Activated naive CD4-positive, alpha-beta T cell treated with anti-CD3 and anti-CD28 coated beads, Interleukin-2, amount 10 ng/mL, durations not matched to agents 7 days and 5 days (primary cell): ENCODE results near the gene KBTBD8.

Experiments
- CTCF ChIA-PET: fragments of 350-600 bp; sonication (Branson Sonifier 250); formaldehyde crosslinking; loops from one replicate; lab custom pipeline; 2021; ENCODE audit warnings: antibody characterized with exemption; lab: Charles Lee
- DNase-seq: peaks from one replicate; pipeline ENCODE4 v3.0.0-alpha.2; 2020
- H3K27ac Mint-ChIP-seq: one replicate; pipeline ENCODE4 v1.8.0; 2021; ENCODE audit warnings: mild to moderate bottlenecking, moderate library complexity, mixed read lengths
- H3K27me3 Mint-ChIP-seq: one replicate; pipeline ENCODE4 v1.8.0; 2021; ENCODE audit warnings: mild to moderate bottlenecking, mixed read lengths
- H3K36me3 Mint-ChIP-seq: one replicate; pipeline ENCODE4 v1.8.0; 2021; ENCODE audit warnings: mixed read lengths
- H3K4me1 Mint-ChIP-seq: one replicate; pipeline ENCODE4 v1.8.0; 2021; ENCODE audit warnings: mixed read lengths
- H3K4me3 Mint-ChIP-seq: one replicate; pipeline ENCODE4 v1.8.0; 2021; ENCODE audit warnings: mild to moderate bottlenecking, moderate library complexity, mixed read lengths
- H3K9me3 Mint-ChIP-seq: one replicate; pipeline ENCODE4 v1.8.0; 2021; ENCODE audit warnings: mixed read lengths

The KBTBD8 gene

DNA sequence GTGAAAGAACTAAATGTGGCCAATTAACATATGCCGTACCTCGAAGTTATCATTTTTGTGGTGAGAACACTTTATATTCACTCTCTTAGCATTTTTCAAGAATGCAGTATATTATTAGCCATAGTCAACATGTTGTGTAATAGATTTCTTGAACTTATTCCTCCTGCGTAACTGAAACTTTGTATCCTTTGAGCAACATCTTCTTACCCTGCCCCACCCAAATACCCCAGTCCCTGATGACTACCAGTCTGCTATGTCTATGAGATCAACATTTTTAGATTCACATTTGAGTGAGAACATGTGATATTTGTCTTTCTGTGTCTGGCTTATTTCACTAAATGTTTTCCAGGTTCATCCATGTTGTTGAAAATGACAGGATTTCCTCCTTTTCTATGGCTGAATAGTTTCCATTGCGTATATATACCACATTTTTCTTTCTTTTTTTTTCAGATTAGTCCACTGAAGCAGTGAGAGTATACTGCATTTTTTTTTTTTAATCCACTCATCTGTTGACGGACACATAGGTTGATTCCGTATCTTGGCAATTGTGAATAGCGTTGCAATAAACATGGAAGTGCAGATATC is 12.7 kb upstream of the KBTBD8 start:
- no peak overlapping the region for H3K27ac Mint-ChIP-seq
- no peak for DNase-seq
- H3K4me3 Mint-ChIP-seq, result no peak overlapping the region
- H3K36me3 Mint-ChIP-seq, result no peaks in the 10 kb centered on the region
- H3K9me3 Mint-ChIP-seq, result no peaks in the 10 kb centered on the region
- peaks cover 3% of the 10 kb centered on the region for H3K27me3 Mint-ChIP-seq
- H3K4me1 Mint-ChIP-seq, result no peaks in the 10 kb centered on the region
- CTCF ChIA-PET, result no interaction called here

DNA sequence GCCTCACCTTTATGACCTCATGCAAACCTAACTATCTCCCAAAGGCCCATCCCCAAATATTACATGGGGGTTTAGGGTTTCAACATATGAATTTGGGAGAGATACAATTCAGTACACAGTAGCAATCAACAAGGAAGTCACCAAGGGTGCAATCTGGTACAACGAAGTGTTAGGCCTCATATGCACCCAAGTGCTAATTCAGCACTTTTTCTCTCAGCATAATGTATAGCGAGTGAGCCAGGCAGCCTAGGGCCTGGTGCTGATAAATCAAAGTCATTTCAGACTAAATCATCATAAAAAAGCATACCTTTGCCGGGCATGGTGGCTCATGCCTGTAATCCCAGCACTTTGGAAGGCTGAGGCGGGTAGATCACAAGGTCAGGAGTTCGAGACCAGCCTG is 11.7 kb upstream of the KBTBD8 start:
- peaks cover 3% of the 10 kb centered on the region for H3K27me3 Mint-ChIP-seq
- no peaks in the 10 kb centered on the region for H3K9me3 Mint-ChIP-seq
- H3K27ac Mint-ChIP-seq, result no peak overlapping the region
- no peaks in the 10 kb centered on the region for H3K4me1 Mint-ChIP-seq
- no peak for DNase-seq
- CTCF ChIA-PET, result no interaction called here
- H3K4me3 Mint-ChIP-seq, result no peak overlapping the region
- H3K36me3 Mint-ChIP-seq, result no peaks in the 10 kb centered on the region

DNA sequence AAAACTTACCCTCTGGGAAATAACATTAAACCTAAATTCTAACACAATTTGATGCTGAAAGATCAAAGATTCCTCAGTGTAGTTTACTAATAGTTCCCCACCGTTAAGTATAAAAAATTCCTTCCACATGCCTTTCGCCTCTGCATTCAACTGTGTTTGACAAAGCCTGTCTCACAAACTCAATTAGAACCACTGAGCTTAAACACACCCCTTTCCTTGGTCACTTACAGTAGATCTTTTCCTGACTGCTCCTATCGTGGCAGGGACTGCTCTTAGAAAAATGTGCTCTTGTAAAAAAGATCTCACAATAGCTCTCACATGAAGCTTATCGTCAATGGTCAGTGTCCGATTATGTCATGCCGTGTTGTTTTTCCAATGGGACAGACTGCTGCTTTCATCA is 8.9 kb upstream of the KBTBD8 start:
- CTCF ChIA-PET, result interaction anchor here (1.0 to 3.5 kb wide), 5 partner anchors 9 to 124 kb away, joined by 3 to 10 read pairs (median 6); partner anchors contain the start of gene KBTBD8
- no peak overlapping the region for H3K4me3 Mint-ChIP-seq
- no peaks in the 10 kb centered on the region for H3K4me1 Mint-ChIP-seq
- H3K27ac Mint-ChIP-seq, result no peak overlapping the region
- DNase-seq, result no peak
- no peaks in the 10 kb centered on the region for H3K36me3 Mint-ChIP-seq
- H3K9me3 Mint-ChIP-seq, result no peaks in the 10 kb centered on the region
- H3K27me3 Mint-ChIP-seq, result peaks cover 14% of the 10 kb centered on the region

DNA sequence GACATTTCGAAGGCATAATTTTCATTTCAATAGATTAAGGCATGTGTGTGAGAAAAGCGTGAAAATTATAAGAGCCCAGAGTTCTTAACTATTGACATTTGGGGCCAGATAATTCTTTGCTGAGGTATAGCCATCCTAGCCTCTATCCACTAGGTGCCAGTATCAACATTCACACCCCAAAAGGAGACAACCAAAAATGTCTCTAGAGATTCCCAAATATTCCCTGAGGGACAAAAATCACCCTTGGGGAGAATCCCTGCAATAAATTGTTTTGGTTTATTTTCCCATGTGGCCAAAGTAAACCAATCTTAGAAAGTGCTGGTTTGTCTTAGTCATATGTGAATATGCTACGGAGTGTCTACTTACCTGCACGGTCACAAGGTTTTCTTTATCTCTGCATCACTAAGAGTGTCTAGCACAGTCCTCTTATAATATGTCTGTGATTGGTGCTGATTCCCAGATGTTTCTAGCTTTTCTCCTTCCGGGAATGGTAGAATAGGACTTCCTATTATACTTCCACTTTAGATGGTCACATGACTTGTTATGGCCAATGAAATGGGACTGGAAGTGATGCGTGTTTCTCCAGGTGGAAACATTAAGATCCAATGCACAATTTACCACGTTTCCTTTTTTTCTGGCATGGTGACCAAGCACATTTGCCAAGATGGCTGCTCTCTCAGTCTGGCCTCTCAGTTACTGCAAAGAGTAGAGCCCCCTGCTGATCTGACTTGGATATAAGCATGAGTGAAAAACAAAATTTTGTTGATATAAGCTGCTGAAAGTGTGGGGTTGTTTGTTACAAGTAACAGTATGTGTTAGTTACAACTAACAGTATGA is 8.0 kb upstream of the KBTBD8 start:
- Mint-ChIP-seq H3K27me3 (peaks cover 14% of the 10 kb centered on the region), H3K4me3 (no peak overlapping the region), H3K36me3 (no peaks in the 10 kb centered on the region), H3K4me1 (no peaks in the 10 kb centered on the region), H3K9me3 (no peaks in the 10 kb centered on the region), H3K27ac (no peak overlapping the region)
- no peak for DNase-seq
- CTCF ChIA-PET, result interaction anchor here (0.9 to 3.5 kb wide), 8 partner anchors 10 to 124 kb away, joined by 3 to 14 read pairs (median 6); no protein-coding TSS in a partner anchor

DNA sequence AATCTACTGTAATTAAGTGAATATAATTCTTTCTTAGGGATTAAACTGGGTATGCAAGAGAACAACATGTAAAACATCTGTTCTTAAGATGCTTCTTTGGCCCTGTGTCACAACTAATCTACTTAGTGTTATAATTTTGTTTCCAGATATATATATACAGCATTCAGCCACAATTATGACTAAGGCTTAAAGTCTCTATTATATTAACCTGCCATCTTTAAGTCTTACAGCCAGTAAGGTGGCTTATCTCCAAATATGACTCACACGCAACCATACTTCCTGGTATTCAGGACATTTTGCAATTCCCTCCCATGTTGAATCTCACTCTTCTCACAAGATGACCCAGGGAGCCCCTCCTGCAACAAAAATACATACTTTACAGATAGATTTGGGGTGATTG is 6.6 kb upstream of the KBTBD8 start:
- no peak overlapping the region for H3K4me3 Mint-ChIP-seq
- H3K4me1 Mint-ChIP-seq, result no peaks in the 10 kb centered on the region
- peaks cover 18% of the 10 kb centered on the region for H3K27me3 Mint-ChIP-seq
- CTCF ChIA-PET, result interaction anchor here (0.8 to 2.9 kb wide), 5 partner anchors 11 to 122 kb away, joined by 3 to 14 read pairs (median 7); no protein-coding TSS in a partner anchor
- DNase-seq, result no peak
- no peaks in the 10 kb centered on the region for H3K36me3 Mint-ChIP-seq
- H3K9me3 Mint-ChIP-seq, result no peaks in the 10 kb centered on the region
- no peak overlapping the region for H3K27ac Mint-ChIP-seq

DNA sequence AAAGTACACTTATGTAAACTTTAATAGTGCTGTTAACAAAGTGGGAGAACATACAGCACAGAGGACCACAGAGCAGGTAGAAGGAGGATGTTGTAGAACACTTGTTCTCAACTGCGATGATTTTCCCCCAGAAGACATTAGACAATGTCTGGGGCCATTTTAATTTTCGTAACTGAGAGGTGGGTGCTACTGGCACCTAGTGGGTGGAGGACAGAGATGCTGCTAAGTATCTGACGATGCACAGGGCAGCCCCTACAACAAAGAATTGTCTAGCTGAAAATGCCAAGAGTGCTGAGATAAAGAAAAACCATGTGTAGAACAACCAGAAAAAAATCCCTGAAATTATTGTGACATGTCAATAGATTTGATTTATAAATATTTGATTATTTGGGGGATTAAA is 5.0 kb upstream of the KBTBD8 start:
- Mint-ChIP-seq H3K4me1 (peaks cover 16% of the 10 kb centered on the region), H3K4me3 (no peak overlapping the region), H3K36me3 (no peaks in the 10 kb centered on the region), H3K9me3 (no peaks in the 10 kb centered on the region), H3K27me3 (peaks cover 25% of the 10 kb centered on the region), H3K27ac (no peak overlapping the region)
- DNase-seq, result no peak
- CTCF ChIA-PET, result no interaction called here

DNA sequence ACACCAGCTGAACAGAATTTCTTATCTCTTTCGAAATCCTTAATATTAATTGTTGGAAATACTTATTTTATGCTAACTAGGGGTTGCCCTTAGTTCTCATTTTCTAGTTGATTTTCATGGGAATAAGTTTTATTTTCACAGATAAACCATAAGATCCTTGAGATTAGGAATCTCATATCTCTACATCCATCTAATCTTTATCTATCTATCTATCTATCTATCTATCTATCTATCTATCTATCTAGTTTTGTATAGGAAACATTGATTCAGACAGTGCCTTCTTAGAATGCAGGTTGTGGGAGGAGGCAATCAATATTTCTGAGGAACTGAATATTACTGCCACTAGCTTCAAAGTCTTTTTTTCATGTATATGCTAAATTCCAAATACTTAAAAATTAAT is 3.5 kb upstream of the KBTBD8 start:
- CTCF ChIA-PET, result interaction anchor here (2.4 kb wide), 1 partner anchor 22 kb away, joined by 12 read pairs; no protein-coding TSS in a partner anchor
- Mint-ChIP-seq H3K36me3 (no peaks in the 10 kb centered on the region), H3K4me3 (no peak overlapping the region)

DNA sequence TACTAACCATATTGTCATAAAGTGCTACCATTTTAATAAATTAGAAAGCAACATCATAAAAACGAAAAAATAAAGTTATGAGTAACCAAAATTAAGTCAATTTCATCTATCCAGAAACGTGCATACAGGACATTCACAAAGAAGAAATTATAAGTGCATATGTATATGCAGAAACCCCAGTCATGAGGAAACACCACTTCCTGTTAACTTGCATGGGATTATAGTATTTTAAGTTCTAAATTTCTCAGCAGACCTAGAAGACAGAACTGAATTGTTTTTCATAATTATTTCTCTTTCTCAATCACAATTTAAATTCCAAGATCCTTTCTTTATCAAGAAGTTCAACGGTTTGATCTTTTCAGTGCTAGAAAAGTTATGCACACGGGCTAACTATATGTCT is 1.4 kb upstream of the KBTBD8 start:
- Mint-ChIP-seq H3K9me3 (no peaks in the 10 kb centered on the region), H3K27me3 (peaks cover 22% of the 10 kb centered on the region), H3K4me1 (peaks cover 40% of the 10 kb centered on the region), H3K36me3 (no peaks in the 10 kb centered on the region), H3K4me3 (no peak overlapping the region), H3K27ac (no peak overlapping the region)
- DNase-seq, result no peak
- CTCF ChIA-PET, result no interaction called here

More for the DNA sequence above, 3.5 kb upstream of the KBTBD8 start:
- Mint-ChIP-seq H3K27me3 (peaks cover 22% of the 10 kb centered on the region), H3K4me1 (peaks cover 25% of the 10 kb centered on the region), H3K9me3 (no peaks in the 10 kb centered on the region), H3K27ac (no peak overlapping the region)
- no peak for DNase-seq

DNA sequence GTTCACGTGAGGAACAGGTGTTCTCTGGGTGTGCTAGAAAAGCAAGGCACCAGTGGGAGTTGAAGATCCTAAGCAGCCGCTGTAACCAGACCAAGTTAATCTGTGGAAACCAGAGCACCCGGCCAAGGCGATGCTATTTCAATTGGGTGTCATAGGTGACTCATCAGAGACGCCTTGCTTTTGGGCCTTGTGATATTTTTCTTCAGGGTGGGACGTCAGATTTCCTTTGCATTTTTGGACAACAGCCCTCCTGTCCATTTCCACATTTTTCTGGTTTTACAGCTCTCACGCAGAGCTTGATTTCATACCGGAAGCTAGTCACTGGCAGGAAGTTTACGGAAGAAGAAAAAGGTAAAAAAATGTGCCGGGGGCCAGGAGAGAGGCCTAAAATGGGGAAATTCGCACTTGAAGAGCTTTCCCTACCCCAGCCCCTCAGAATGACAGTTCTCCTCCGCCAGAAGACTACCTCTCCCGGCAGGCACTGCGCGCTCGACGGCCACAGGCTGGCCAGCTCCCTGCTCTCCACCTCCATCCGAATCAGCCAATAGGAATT is 471 bp upstream of the KBTBD8 start:
- CTCF ChIA-PET, result interaction anchor here (1.2 to 3.6 kb wide), 2 partner anchors 9 to 26 kb away, joined by 6 to 21 read pairs; no protein-coding TSS in a partner anchor
- no peak for DNase-seq
- Mint-ChIP-seq H3K27me3 (peaks cover 22% of the 10 kb centered on the region), H3K36me3 (no peaks in the 10 kb centered on the region), H3K4me3 (peak overlapping the region; percentile 93), H3K4me1 (peaks cover 40% of the 10 kb centered on the region), H3K27ac (peak overlapping the region; percentile 89), H3K9me3 (no peaks in the 10 kb centered on the region)

DNA sequence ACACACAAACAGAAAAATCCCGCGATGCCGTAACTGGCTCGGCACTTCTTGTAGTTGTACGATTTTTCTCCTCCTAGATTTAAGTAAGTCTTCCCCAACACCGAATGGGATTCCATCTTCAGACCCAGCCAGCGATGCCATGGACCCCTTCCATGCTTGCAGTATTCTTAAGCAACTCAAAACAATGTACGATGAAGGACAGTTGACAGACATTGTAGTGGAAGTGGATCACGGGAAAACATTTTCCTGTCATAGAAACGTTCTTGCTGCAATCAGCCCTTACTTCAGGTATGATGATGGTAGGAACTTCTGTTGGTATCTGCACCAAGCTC is 763 bp downstream of the KBTBD8 start:
- Mint-ChIP-seq H3K9me3 (no peaks in the 10 kb centered on the region), H3K27me3 (peaks cover 14% of the 10 kb centered on the region), H3K27ac (peak overlapping the region; percentile 88), H3K4me3 (peak overlapping the region; percentile 93), H3K36me3 (peaks cover 9% of the 10 kb centered on the region), H3K4me1 (peaks cover 45% of the 10 kb centered on the region)
- DNase-seq, result no peak
- CTCF ChIA-PET, result interaction anchor here (3.6 kb wide), 1 partner anchor 27 kb away, joined by 21 read pairs; no protein-coding TSS in a partner anchor

DNA sequence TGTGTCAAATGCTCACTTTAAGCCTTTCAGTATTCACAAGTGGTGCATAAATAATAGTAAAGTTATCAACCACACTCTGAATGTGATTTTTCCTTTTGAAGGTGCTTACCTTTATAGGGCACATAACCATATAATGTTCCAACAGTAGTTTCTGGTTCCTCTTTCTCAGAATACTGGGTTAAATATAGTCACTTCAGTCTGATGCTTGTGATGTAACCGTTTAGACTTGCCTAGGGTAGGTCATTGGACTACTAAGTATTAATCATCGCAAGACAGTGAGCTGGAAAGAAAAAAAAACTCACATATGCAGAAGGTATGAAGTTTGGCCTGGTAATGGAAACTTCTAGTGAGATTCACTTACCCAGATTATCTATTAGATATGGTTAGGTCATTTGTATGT is 1.9 kb downstream of the KBTBD8 start:
- H3K4me1 Mint-ChIP-seq, result peaks cover 52% of the 10 kb centered on the region
- H3K27me3 Mint-ChIP-seq, result peaks cover 12% of the 10 kb centered on the region
- CTCF ChIA-PET, result interaction anchor here (0.7 to 3.6 kb wide), 2 partner anchors 24 to 28 kb away, joined by 3 to 21 read pairs; no protein-coding TSS in a partner anchor
- H3K36me3 Mint-ChIP-seq, result peaks cover 15% of the 10 kb centered on the region
- H3K27ac Mint-ChIP-seq, result peak overlapping the region; percentile 42
- DNase-seq, result no peak
- H3K4me3 Mint-ChIP-seq, result no peak overlapping the region
- H3K9me3 Mint-ChIP-seq, result no peaks in the 10 kb centered on the region

DNA sequence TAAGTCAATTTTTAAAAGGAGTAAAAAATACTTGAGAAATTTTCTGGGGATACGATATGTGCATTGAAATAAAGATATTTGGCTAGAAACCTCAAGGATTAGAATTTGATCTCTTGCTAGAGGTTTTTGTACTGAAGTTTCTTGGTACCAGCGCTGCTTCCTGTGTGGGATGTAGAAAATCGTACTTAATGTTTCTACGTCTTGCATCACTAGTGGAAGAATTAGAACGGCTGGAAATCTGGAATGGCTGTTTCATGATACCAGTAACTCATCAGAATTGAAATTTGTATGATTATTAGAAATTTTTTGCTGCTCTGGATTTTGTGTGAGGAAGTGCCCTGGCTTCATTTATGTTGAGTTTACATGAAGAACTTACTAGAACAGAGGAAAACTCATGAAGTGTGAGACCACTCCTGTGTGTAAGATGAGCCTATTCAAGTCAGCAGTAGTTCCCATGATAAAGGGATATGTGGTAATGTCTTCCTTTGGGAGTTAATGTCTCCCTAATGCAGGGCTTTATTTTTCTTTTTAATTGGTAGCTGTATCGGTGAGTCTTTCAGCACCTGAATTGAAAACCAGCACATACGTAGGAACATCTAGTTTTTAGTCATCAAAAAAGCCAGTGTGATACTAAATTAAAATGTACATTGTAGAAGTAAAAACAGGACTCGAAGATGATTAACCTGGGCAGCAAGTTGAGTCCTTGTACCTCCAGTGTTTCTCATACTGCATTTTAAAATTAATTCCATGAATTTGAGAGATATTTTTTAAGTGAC is 3.2 kb downstream of the KBTBD8 start:
- peaks cover 54% of the 10 kb centered on the region for H3K4me1 Mint-ChIP-seq
- peaks cover 8% of the 10 kb centered on the region for H3K27me3 Mint-ChIP-seq
- CTCF ChIA-PET, result no interaction called here
- no peaks in the 10 kb centered on the region for H3K9me3 Mint-ChIP-seq
- H3K4me3 Mint-ChIP-seq, result no peak overlapping the region
- DNase-seq, result no peak
- peaks cover 23% of the 10 kb centered on the region for H3K36me3 Mint-ChIP-seq
- no peak overlapping the region for H3K27ac Mint-ChIP-seq

DNA sequence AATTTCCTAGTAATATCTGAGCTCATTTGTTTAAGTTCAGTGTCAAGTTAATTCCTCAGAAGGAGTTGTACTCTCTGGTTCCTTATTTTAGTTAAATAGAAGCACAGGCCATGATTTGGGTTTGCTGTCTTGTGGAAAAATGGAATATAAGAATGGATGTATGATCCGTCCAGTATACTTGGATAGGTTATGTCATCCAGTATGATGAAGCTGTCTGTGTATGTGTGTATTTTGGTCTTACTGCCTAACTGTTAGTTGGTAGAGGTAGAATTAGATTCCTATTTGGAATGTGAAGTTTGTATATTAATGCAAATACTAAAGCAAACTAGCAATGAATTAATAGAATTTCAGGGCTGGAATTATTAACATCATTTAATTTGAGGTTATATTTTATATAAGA is 7.9 kb downstream of the KBTBD8 start:
- Mint-ChIP-seq H3K9me3 (no peaks in the 10 kb centered on the region), H3K4me1 (peaks cover 22% of the 10 kb centered on the region), H3K27me3 (no peaks in the 10 kb centered on the region), H3K36me3 (peaks cover 39% of the 10 kb centered on the region), H3K4me3 (no peak overlapping the region), H3K27ac (no peak overlapping the region)
- DNase-seq, result no peak
- CTCF ChIA-PET, result interaction anchor here (1.1 to 2.6 kb wide), 5 partner anchors 9 to 108 kb away, joined by 3 to 8 read pairs (median 4); no protein-coding TSS in a partner anchor

DNA sequence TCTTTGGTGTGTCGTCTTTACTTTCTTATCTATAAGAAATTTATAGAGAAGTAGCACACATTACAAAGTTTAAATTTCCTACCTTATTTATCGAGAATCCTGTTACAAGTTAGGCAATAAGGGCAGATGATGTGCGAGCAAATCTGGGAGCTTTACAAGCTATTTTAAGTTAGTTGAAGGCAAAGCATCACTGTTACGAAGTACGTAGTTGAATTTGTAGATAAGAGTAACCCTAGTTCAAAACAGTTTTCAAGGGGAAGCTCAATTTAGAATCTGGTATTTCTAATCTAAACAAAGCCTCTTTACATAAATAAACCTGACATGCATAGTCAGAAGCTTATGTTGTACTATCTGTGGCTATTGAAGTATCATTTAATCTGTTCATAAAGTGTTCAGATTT is 8.4 kb downstream of the KBTBD8 start:
- H3K27me3 Mint-ChIP-seq, result no peaks in the 10 kb centered on the region
- H3K4me3 Mint-ChIP-seq, result no peak overlapping the region
- no peaks in the 10 kb centered on the region for H3K9me3 Mint-ChIP-seq
- peaks cover 17% of the 10 kb centered on the region for H3K4me1 Mint-ChIP-seq
- DNase-seq, result no peak
- CTCF ChIA-PET, result interaction anchor here (1.1 to 2.6 kb wide), 3 partner anchors 16 to 107 kb away, joined by 3 to 8 read pairs (median 4); no protein-coding TSS in a partner anchor
- no peak overlapping the region for H3K27ac Mint-ChIP-seq
- H3K36me3 Mint-ChIP-seq, result peaks cover 39% of the 10 kb centered on the region
